GM21515 (cell line): ENCODE results near the gene TAS2R14.

Source experiments
- ATAC-seq: cut with Tn5 transposase; IDR thresholded peaks from one replicate; pipeline ENCODE4 v1.9.1; 2021; ENCODE audit not compliant: unreplicated experiment

The TAS2R14 gene

DNA sequence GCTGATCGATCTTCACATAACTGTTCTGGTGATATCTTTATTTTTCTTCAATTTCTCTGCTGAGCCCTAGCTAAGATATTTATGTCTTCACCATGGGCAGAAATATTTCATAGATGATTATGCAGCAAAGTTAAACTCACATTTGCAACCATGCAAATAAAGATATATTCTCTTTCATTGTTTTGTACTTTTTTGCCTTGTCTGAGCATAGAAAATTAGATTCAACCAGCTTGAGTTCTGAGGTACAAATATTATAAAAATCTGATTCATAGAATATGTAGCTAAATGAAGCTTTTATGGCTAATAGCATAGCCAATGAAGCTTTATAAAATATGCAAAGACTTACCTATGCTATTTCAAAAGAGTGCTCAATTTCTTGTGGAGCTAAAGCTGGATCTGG lies 29.6 kb downstream of the TAS2R14 start, which contains the start of gene TAS2R13:
Gene TAS2R13, minus strand, starts transcription at position 101 of the 400 bp plus-strand sequence. CDS start 264 bp downstream, outside the sequence.
- ATAC-seq = no peak

DNA sequence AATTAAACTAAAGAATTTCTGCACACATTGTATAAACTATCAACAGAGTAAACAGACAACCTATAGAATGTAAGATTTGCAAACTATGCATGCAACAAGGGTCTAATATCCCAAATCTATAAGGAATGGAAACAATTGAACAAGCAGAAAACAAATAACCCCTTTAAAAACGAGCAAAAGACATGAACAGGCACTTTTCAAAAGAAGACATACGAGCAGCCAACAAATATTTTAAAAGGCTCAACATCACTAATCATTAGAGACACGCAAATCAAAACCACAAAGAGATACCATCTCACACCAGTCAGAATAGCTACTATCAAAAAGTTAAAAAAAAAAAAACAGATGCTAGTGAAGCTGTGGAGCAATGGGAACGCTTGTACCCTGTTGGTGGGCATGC lies 34.4 kb downstream of the TAS2R14 start:
- no peak for ATAC-seq

DNA sequence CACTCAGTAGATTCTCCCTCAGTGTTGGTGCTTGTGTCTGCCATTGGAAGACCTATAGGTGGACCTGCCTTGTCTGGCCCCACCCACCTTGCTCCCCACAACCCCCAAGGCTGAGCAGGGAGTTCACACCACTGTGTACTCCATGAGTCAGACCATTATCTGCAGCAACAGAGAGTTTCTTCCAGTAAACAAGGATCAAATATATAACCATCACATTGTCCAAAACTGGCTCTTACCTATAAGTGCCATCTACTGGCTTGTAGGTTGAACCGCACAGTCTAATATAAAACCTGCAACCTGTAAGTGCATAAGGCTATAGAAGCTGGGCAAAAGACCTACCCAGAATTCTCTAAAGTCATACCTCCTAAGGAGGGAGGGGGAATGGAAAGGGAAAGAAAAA lies 37.6 kb downstream of the TAS2R14 start:
- no peak for ATAC-seq

- no peak for ATAC-seq
Measured at GRCh38 chr12:10900972-10901371, 38.1 kb downstream of the TAS2R14 start.

GRCh38 chr12:10900530-10900929 lies 38.5 kb downstream of the TAS2R14 start:
- no peak for ATAC-seq

DNA sequence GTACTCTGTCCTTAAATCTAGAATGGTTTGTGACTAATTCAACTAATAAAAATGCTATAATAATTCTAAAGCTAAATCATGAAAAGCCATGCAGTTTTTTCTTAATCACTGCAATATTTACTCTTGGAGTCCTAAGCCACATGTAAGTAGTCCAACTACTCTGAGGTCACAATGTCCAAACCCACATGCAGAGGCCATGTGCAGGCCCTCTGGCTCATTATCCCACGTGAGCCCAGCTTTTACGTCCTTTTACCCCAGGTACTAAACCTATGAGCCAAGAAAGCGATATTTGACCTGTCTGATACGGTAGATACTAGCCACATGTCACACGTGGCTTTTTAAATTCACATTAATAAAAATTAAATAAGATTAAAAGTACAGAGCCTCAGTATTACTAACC lies 42.2 kb downstream of the TAS2R14 start:
- no peak for ATAC-seq

- ATAC-seq = no peak
Measured at GRCh38 chr12:10891937-10892336, 47.1 kb downstream of the TAS2R14 start.

DNA sequence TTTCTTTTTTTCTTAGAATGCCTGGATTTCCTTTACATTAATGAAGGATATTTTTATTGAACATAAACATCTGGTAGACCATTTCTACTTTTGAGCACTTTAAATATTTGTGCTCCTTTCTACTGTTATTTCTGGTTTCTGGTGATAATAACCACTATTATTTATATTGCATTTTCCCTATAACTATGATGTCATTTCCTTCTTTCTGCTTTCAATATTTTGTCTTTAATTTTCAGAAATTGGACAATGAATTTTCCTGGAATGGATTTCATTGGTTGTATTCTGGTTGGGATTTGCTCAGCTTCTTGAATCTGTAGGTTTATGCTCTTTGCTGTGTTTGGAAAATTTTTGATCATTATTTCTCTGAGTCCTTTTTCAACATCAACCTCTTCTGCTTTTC lies 49.8 kb downstream of the TAS2R14 start:
- ATAC-seq = no peak
